ENCODE results near the gene TRIM69.
"Not testable (repeated sequence)": the region's sequence is repeated elsewhere in the genome, so short reads cannot be mapped to it uniquely, and the experiment has no call there.

GRCh38 chr15:44689318-44689717 is 47.0 kb upstream of the TRIM69 start:
- TF ChIP-seq CTCF (conservative IDR thresholded peaks at IDR 0.05 in 1 of 2, IDR thresholded peaks at IDR 0.05 in 1 of 2; ENCODE audit: low read depth in 1 of 2, low read length in 2 of 2); EZH2 (IDR thresholded peaks at IDR 0.05; ENCODE audit: low read length, missing control alignments): not testable (repeated sequence)

All from fibroblast of lung (primary cell).